GM21717 (cell line): ENCODE data around the gene PRKN.

Source experiments
- ATAC-seq: cut with Tn5 transposase; IDR thresholded peaks from one replicate; pipeline ENCODE4 v1.9.1; 2021; ENCODE audit warnings: mild to moderate bottlenecking, moderate library complexity; ENCODE audit not compliant: unreplicated experiment

PRKN gene

DNA sequence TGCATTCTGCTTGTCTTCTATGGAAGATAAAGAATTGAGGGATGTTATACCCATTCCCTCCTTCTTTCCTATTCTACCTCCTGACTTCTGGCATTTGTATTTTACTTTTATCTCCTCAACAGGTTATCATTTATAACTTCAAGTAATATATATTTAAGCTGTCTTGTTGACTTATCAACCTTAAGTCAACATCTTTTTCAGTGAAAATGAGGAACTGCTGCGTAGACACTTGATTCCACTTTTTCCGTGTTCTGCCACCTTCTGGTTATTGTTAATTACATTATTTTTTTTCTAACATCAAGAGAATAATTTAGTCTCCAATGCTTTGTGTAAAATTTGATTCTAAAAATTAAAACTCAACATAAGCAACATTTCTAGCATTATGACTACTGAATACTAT is 107.5 kb downstream of the PRKN start:
- no peak for ATAC-seq

- ATAC-seq = no peak
Measured at GRCh38 chr6:162618448-162619002, 109.0 kb downstream of the PRKN start.

DNA sequence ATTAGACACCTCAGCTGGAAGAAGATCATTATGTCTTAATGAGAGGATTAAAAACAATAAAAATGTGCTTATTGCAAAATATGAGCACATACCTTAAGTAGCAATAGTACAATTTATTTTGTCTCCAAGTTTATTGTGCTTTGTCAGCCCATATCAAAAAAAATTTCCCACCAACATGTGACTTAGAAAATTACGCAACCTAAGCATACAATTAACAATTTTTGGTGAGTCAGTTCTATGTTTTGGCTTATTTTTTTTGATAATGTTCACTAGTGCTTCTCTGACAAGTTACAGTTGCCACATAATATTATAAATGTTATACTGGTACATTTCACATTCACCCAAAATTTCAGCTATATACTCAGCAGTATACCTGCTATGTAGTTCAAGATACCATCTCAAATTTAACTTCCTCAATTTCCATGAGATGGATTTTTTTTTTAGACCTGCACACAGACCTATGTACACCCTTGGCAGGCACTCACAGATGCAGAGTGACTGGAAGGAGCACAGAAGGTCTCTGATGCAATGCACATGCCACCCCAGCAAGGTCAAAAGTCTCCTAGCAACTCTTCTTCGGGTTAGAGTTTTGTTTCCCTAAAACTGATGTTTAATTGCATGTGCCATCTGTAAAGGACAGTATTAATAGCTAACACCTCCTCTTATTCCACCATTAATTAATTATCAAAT is 112.4 kb downstream of the PRKN start:
- no peak for ATAC-seq

DNA sequence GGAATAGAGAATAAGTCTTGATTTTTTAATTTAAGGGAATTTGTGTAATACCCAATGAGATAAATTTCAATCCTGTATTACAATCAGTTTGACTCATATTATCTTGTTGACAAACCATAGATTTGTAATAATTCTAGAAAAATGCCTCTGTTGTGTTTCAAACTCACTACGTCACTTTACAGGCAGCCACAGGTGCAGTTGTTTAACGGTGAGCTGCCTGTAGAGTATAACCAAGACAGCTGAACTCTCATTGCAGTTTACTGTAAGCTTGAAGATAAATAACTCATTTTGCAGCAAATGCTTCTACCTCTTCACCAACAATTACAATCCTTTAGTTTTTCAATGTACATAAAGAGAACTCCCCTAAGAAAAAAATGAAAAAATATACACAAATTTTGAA is 114.3 kb downstream of the PRKN start:
- ATAC-seq = no peak

DNA sequence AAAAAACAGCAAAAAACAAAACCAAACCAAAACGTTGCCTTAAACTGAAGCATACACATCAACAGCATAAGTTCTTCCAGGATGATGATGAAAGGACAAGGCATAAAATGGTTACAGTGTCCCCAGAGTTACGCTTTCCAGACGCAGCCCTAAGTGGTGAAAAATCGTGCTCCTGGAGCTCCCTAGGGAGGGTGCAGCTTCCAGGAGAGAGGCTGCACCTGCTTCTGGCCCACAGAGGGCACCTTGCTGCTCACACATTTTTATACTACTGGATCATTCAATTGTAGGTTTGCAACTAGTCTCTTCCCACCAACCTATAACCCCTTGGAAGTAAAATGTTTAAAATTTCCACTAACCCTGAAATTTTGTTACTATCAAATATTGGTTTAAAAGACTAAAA is 115.0 kb downstream of the PRKN start:
- ATAC-seq = no peak

DNA sequence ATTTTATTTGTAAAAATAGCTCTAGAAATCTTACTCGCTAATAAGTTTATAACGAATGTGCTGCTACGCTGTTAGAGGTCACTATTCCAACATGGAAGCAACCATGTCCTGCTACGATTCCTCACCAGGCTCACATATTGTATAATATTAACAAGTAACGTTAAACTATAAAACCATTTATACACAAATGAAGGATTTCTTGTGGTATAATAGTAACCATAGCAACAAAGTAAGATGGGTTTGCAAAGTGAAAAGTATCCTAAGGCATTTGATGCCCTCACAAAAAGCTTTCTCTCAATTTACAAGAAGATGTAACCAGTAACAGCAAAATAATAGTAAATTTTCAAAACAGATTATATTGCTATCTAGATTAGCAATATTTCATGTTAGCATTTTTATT is 117.2 kb downstream of the PRKN start:
- no peak for ATAC-seq

DNA sequence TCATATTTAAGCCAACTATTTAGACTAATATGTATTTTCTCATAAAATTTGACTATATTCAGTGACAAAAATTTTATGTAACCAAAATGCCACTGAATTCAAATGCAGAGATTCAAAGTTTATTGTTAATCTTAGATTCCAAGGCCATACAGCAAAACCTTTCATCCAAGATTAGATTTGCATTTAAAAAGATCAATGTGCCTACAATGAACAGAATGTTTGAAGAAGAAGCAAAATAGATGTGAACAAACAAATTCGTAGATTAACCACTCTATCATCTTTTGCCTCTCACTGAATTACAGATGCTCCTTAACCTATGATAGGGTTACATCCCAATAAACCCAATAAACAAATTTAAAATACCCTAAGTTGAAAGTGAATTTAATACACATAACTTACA is 121.7 kb downstream of the PRKN start:
- no peak for ATAC-seq

- no peak for ATAC-seq
Measured at GRCh38 chr6:162603231-162604015, 124.1 kb downstream of the PRKN start.

DNA sequence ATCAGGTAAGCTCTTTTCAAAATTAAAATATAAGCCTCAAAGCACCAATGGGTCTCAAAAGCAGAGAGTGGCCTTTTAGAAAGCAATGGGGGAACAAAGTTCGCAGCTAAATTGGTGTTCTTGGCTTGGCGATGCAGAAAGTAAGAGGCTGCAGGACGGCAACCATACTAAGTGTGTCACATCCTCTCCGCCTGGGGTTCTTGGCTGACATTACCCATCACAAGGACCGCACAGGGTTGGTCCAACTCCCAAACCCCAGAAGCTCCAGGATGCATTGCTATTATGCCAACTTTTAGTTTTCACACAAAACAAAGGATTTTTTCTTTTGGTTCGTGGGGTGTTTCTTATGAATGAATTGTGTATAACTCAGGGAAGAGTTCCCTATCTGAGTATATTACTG is 124.8 kb downstream of the PRKN start:
- ATAC-seq = no peak

GRCh38 chr6:162596676-162597075 is 130.9 kb downstream of the PRKN start:
- no peak for ATAC-seq

- no peak for ATAC-seq
Measured at GRCh38 chr6:162591517-162591916, 136.0 kb downstream of the PRKN start.

- no peak for ATAC-seq
Measured at GRCh38 chr6:162581988-162582780, 145.4 kb downstream of the PRKN start.

- no peak for ATAC-seq
Measured at GRCh38 chr6:162580619-162581018, 146.9 kb downstream of the PRKN start.

- no peak for ATAC-seq
Measured at GRCh38 chr6:162576016-162576415, 151.6 kb downstream of the PRKN start.

DNA sequence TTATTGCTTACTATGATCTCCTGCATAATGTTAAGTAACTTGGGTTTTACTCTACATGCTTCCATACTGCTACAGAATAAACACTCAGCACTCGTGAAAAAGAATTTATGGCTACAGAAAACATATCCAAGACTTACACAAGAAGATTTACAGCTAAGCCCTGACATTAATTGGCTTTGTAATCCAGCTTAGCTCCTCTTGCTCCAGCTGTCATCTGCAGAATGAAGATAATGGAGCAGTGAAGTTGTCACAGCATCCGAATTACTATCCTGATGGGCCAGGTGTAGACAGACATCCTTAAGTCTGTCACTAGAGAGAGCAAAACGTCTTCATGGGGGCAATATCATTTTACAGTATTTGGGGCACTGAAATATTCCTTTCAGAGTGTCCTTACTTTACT is 155.3 kb downstream of the PRKN start:
- no peak for ATAC-seq

- no peak for ATAC-seq
Measured at GRCh38 chr6:162568266-162568665, 159.3 kb downstream of the PRKN start.

DNA sequence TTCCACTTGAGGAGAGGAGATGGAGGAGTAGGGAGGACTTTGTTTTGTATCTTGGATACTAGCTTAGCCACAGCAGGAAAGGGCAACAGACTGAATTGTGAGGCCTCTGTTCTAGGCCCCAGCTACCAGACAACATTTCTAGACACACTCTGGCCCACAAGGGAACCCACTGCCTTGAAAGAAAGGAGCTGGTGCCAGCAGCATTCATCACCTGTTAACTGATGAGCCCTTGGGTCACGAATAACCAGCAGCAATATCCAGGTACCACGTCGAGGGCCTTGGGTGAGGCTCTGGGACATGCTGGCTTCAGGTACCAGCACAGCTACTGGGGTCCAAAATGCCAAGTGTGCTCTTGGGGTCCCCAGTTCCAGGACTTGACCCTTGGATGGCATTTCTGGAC is 165.5 kb downstream of the PRKN start:
- ATAC-seq = no peak

GRCh38 chr6:162560891-162561290 is 166.7 kb downstream of the PRKN start:
- ATAC-seq = no peak

DNA sequence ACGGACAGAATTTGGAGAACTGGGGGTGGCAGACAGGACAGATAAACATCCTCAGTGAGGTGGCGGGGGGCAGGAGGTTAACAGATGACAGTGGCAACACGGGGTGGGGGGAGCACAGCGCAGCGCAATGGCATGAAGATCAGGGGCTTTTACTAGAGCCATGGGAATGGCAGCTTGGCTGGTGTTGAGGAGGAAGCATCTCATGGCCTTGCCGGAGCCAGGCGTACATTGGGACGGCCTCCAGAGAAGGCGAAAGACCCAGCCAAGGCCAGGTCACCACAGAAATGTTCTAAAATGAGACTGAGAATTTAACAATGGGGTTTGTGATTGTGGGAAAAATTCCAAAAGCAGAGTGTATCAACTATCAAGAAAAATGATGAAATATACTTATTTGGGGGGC is 173.0 kb downstream of the PRKN start:
- no peak for ATAC-seq

DNA sequence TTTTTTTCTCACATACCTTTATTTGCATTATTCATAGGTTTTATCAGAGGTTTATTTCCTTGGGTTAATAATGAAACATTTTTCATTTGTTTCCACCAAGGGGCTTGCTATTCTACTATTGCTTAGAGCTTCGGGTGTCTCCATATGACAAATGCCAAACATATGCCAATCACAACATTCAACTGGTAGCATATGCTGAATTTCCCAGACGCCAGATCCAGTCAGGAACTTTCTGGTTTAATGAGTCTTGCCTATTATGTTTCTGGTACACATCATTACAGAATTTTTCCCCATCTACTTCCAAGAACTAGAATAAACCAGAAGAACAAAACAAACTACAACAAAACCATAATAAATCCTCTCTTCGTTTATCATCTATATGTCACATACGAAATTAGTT is 180.7 kb downstream of the PRKN start:
- ATAC-seq = no peak

GRCh38 chr6:162543221-162543620 is 184.3 kb downstream of the PRKN start:
- ATAC-seq = no peak
